ENCODE measurements around the gene MCC.

The MCC gene

DNA sequence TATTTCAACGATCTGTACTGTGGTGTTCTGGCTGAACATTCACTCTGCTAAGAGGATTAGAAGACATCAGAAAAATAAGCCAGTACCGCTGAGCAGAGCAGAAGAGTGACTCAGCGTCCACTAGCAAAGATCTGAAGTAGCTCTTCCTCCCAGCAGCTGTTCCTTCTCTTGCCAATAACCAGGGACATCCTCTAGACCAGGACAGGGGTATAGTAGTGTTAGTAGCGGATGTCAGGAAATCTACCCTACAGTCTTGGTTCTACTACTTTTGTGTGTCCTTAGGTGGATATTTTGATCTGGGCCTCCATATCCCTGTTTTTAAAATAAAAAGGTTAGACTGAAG is 157.1 kb downstream of the MCC start:
- Histone ChIP-seq H3K4me3 (ENCODE audit: insufficient read depth, low read length, poor library complexity, severe bottlenecking) (no peak overlapping the region), H4K20me1 (ENCODE audit: low read depth, low read length) (no peaks in the 10 kb centered on the region), H3K27ac (ENCODE audit: low read depth, low read length) (no peak overlapping the region), H3K9ac (ENCODE audit: low read length) (no peak overlapping the region), H3K79me2 (ENCODE audit: insufficient read depth, low read length) (no peaks in the 10 kb centered on the region), H3F3A (ENCODE audit: insufficient read depth) (no peaks in the 10 kb centered on the region), H3K4me2 (ENCODE audit: low read depth, low read length, poor library complexity, severe bottlenecking) (no peak overlapping the region), H3K9me3 (ENCODE audit: insufficient read depth, low read length) (no peaks in the 10 kb centered on the region), H3K9me2 (replicated peaks; ENCODE audit: insufficient read depth, low read length) (no peaks in the 10 kb centered on the region), H3K27me3 (ENCODE audit: low read length) (no peaks in the 10 kb centered on the region), H2AFZ (ENCODE audit: low read depth, low read length, severe bottlenecking) (no peak overlapping the region), H3K36me3 (ENCODE audit: low read length) (no peaks in the 10 kb centered on the region)
- no peak for TF ChIP-seq EZH2phosphoT487 (conservative IDR thresholded peaks at IDR 0.05; ENCODE audit: low read length)
- no peak for TF ChIP-seq CTCF (IDR thresholded peaks at IDR 0.05; ENCODE audit: insufficient read depth, low read length, poor library complexity, severe bottlenecking)

- Histone ChIP-seq H3K9me2 (replicated peaks; ENCODE audit: insufficient read depth, low read length) (no peaks in the 10 kb centered on the region), H3K36me3 (ENCODE audit: low read length) (no peaks in the 10 kb centered on the region), H3K27ac (ENCODE audit: low read depth, low read length) (no peak overlapping the region), H3K9me3 (ENCODE audit: insufficient read depth, low read length) (no peaks in the 10 kb centered on the region), H3F3A (ENCODE audit: insufficient read depth) (no peaks in the 10 kb centered on the region), H3K27me3 (ENCODE audit: low read length) (no peaks in the 10 kb centered on the region), H3K4me2 (ENCODE audit: low read depth, low read length, poor library complexity, severe bottlenecking) (peak overlapping the region; percentile 11), H2AFZ (ENCODE audit: low read depth, low read length, severe bottlenecking) (no peak overlapping the region), H3K9ac (ENCODE audit: low read length) (no peak overlapping the region), H4K20me1 (ENCODE audit: low read depth, low read length) (no peaks in the 10 kb centered on the region), H3K79me2 (ENCODE audit: insufficient read depth, low read length) (no peaks in the 10 kb centered on the region), H3K4me3 (ENCODE audit: insufficient read depth, low read length, poor library complexity, severe bottlenecking) (no peak overlapping the region)
- TF ChIP-seq CTCF (IDR thresholded peaks at IDR 0.05; ENCODE audit: insufficient read depth, low read length, poor library complexity, severe bottlenecking) (peak; percentile 45), EZH2phosphoT487 (conservative IDR thresholded peaks at IDR 0.05; ENCODE audit: low read length) (no peak)
These were observed 157.6 kb downstream of the MCC start for GRCh38 chr5:113330533-113331208.

GRCh38 chr5:113329981-113330380 is 158.3 kb downstream of the MCC start:
- TF ChIP-seq CTCF (IDR thresholded peaks at IDR 0.05; ENCODE audit: insufficient read depth, low read length, poor library complexity, severe bottlenecking) (no peak), EZH2phosphoT487 (conservative IDR thresholded peaks at IDR 0.05; ENCODE audit: low read length) (no peak)
- H3K36me3 ChIP-seq (ENCODE audit: low read length), result no peaks in the 10 kb centered on the region
- no peaks in the 10 kb centered on the region for H3K27me3 ChIP-seq (ENCODE audit: low read length)
- H3K4me2 ChIP-seq (ENCODE audit: low read depth, low read length, poor library complexity, severe bottlenecking), result peak overlapping the region; percentile 11
- H3K9me3 ChIP-seq (ENCODE audit: insufficient read depth, low read length), result no peaks in the 10 kb centered on the region
- no peaks in the 10 kb centered on the region for H3K79me2 ChIP-seq (ENCODE audit: insufficient read depth, low read length)
- no peak overlapping the region for H3K9ac ChIP-seq (ENCODE audit: low read length)
- H3K27ac ChIP-seq (ENCODE audit: low read depth, low read length), result no peak overlapping the region
- H3K4me3 ChIP-seq (ENCODE audit: insufficient read depth, low read length, poor library complexity, severe bottlenecking), result no peak overlapping the region
- no peaks in the 10 kb centered on the region for H4K20me1 ChIP-seq (ENCODE audit: low read depth, low read length)
- H2AFZ ChIP-seq (ENCODE audit: low read depth, low read length, severe bottlenecking), result no peak overlapping the region
- H3F3A ChIP-seq (ENCODE audit: insufficient read depth), result no peaks in the 10 kb centered on the region
- no peaks in the 10 kb centered on the region for H3K9me2 ChIP-seq (replicated peaks; ENCODE audit: insufficient read depth, low read length)
